KMS-11 (cell line): Measurements from ENCODE around the gene MESD.

Experiments
- H2AFZ ChIP-seq: fragments of 200-600 bp; sonication (generic); 2 replicates; pipeline ENCODE4 v1.6.1; 2016; ENCODE audit warnings: antibody characterized with exemption, mixed run types, low read depth
- H3K27ac ChIP-seq: fragments of 200-600 bp; sonication (generic); 2 replicates; pipeline ENCODE4 v1.6.1; 2016; ENCODE audit warnings: mild to moderate bottlenecking, mixed run types
- H3K27me3 ChIP-seq: fragments of 200-600 bp; sonication (generic); 2 replicates; pipeline ENCODE4 v1.6.1; 2017; ENCODE audit warnings: mild to moderate bottlenecking, low read depth, mixed run types, moderate library complexity; ENCODE audit not compliant: insufficient read depth
- H3K36me3 ChIP-seq: fragments of 200-600 bp; sonication (generic); 2 replicates; pipeline ENCODE4 v1.6.1; 2017; ENCODE audit warnings: mild to moderate bottlenecking, mixed run types; ENCODE audit not compliant: insufficient read depth
- H3K4me1 ChIP-seq: fragments of 200-600 bp; sonication (generic); 2 replicates; pipeline ENCODE4 v1.6.1; 2016; ENCODE audit warnings: mild to moderate bottlenecking, low read depth, mixed run types; ENCODE audit not compliant: poor library complexity, severe bottlenecking
- H3K4me2 ChIP-seq: fragments of 200-600 bp; sonication (generic); 2 replicates; pipeline ENCODE4 v1.7.0; 2016; ENCODE audit warnings: mild to moderate bottlenecking, mixed run types
- H3K4me3 ChIP-seq: fragments of 200-600 bp; sonication (generic); IDR thresholded peaks from 2 replicates; pipeline ENCODE4 v1.6.1; 2017; ENCODE audit warnings: low read depth, low read length, mixed read lengths; ENCODE audit not compliant: insufficient read depth
- H3K79me2 ChIP-seq: fragments of 200-600 bp; sonication (generic); 2 replicates; pipeline ENCODE4 v1.6.1; 2016; ENCODE audit warnings: low read depth, mixed run types; ENCODE audit not compliant: insufficient read depth
- H3K9ac ChIP-seq: fragments of 200-600 bp; sonication (generic); 2 replicates; pipeline ENCODE4 v1.6.1; 2016; ENCODE audit warnings: mild to moderate bottlenecking, mixed run types
- H4K20me1 ChIP-seq: fragments of 200-600 bp; sonication (generic); 2 replicates; pipeline ENCODE4 v1.6.1; 2016; ENCODE audit warnings: mild to moderate bottlenecking, mixed run types; ENCODE audit not compliant: insufficient read depth
- TF ChIP-seq, protein P1 (sequence below): fragments of 200-600 bp; sonication (generic); conservative IDR thresholded peaks from 2 replicates; pipeline ENCODE4 v1.6.1; 2017; ENCODE audit warnings: low read depth, mild to moderate bottlenecking, antibody characterized with exemption, low read length, moderate library complexity, mixed read lengths

Gene MESD

DNA sequence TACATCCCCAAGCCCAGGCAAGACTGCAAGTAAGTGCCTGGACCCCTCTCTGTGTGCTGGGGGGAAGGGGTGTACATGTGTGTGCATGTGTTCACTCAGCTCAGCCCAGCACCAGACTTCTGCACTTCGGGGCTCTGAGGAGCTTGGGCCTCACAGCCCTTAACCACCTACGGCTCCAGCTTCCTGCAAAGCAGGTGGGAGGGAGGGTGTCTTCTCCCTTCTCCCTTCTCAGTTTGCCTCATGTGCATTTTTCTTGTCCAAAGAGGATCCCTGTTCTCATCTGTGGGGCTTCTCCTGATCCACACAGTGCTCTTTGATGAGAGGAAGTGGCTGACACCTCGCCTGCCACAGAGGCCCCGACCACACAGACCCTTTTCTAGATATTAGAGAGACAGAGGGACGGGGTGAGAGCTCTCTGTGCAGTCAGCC, 69.3 kb downstream of the MESD start:
- H3K27me3 ChIP-seq = no peaks in the 10 kb centered on the region
- no peak overlapping the region for H3K9ac ChIP-seq
- H3K27ac ChIP-seq = no peak overlapping the region
- no peak overlapping the region for H3K4me2 ChIP-seq
- H2AFZ ChIP-seq = no peak overlapping the region
- no peaks in the 10 kb centered on the region for H3K4me1 ChIP-seq
- TF ChIP-seq, protein P1, sequence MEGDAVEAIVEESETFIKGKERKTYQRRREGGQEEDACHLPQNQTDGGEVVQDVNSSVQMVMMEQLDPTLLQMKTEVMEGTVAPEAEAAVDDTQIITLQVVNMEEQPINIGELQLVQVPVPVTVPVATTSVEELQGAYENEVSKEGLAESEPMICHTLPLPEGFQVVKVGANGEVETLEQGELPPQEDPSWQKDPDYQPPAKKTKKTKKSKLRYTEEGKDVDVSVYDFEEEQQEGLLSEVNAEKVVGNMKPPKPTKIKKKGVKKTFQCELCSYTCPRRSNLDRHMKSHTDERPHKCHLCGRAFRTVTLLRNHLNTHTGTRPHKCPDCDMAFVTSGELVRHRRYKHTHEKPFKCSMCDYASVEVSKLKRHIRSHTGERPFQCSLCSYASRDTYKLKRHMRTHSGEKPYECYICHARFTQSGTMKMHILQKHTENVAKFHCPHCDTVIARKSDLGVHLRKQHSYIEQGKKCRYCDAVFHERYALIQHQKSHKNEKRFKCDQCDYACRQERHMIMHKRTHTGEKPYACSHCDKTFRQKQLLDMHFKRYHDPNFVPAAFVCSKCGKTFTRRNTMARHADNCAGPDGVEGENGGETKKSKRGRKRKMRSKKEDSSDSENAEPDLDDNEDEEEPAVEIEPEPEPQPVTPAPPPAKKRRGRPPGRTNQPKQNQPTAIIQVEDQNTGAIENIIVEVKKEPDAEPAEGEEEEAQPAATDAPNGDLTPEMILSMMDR = no peak
- H3K36me3 ChIP-seq = no peaks in the 10 kb centered on the region
- no peaks in the 10 kb centered on the region for H4K20me1 ChIP-seq
- no peaks in the 10 kb centered on the region for H3K79me2 ChIP-seq
- no peak overlapping the region for H3K4me3 ChIP-seq

DNA sequence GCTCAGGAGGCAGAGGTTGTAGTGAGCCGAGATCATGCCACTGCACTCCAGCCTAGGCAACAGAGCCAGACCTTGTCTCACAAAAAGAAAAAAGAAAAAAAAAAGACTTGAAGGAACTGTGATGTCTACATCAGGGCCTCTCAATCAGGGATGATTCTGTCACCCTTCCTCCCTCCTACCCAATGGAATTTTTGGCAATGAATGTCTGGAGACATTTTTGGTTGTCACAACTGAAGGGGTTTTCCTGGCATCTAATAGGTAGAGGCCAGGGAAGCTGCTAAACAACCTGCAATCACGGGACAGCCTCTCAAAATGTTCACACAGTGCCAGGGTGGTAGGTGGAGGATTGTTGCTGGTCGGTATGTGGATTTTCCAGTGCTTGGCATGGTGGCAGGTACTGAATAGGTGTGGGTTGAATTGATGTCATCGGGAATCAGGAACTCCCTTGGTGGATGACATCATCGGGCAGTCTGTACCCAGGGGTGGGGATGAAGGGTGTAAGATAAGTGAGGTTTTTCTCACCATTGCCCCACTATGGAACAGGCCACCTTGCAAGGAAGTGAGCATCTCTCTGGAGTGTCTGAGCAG, 71.3 kb downstream of the MESD start:
- TF ChIP-seq, protein P1 = no peak
- Histone ChIP-seq H3K27ac (no peak overlapping the region), H4K20me1 (no peaks in the 10 kb centered on the region), H2AFZ (no peak overlapping the region), H3K9ac (no peak overlapping the region), H3K36me3 (no peaks in the 10 kb centered on the region), H3K27me3 (no peaks in the 10 kb centered on the region), H3K4me1 (no peaks in the 10 kb centered on the region), H3K79me2 (no peaks in the 10 kb centered on the region), H3K4me3 (no peak overlapping the region), H3K4me2 (no peak overlapping the region)

DNA sequence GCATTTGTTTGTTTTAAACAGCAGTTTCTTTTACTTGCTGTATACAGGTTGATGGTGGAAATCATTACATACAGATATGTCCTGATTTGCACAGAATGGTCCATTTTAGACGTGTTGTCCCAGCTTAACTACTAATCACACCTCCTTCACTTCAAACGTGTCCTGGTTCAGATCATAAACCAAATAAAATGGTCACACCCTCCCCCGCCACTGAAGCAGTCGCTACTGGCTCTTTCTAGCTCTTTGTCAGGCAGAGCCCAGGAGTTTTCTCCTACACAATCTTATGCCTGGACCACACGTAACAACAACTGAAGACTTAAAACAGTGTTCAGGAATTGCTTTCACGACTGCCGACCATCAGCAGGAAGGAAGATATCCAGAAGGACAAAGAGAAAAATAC, 73.6 kb downstream of the MESD start:
- H3K27me3 ChIP-seq = no peaks in the 10 kb centered on the region
- H3K4me1 ChIP-seq = no peaks in the 10 kb centered on the region
- no peaks in the 10 kb centered on the region for H3K79me2 ChIP-seq
- H3K27ac ChIP-seq = no peak overlapping the region
- TF ChIP-seq, protein P1 = no peak
- H3K4me3 ChIP-seq = no peak overlapping the region
- no peaks in the 10 kb centered on the region for H3K36me3 ChIP-seq
- H3K9ac ChIP-seq = no peak overlapping the region
- no peak overlapping the region for H3K4me2 ChIP-seq
- no peaks in the 10 kb centered on the region for H4K20me1 ChIP-seq
- no peak overlapping the region for H2AFZ ChIP-seq

DNA sequence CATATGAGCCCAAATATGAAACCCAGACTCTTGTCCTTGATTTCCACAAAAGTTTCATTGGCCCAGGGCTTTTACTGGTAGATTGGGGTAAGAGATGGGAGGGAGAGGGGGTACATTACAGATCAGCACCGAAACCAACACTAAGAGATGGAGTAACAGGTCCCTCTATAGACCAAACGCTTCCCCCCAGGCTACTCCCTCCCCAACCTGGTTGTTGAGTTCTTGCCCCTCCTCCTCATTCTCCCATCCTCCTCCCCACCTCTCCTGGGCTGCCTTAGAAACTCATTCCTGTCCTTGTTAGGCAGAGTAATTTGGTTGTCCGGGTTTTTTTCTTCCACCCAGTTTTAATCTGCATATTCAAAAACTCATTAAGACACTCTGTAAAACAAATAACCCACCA, 74.1 kb downstream of the MESD start:
- Histone ChIP-seq H3K4me3 (no peak overlapping the region), H3K27ac (no peak overlapping the region), H4K20me1 (no peaks in the 10 kb centered on the region), H3K9ac (no peak overlapping the region), H3K36me3 (no peaks in the 10 kb centered on the region), H3K4me1 (no peaks in the 10 kb centered on the region), H3K27me3 (no peaks in the 10 kb centered on the region), H3K79me2 (no peaks in the 10 kb centered on the region), H2AFZ (no peak overlapping the region), H3K4me2 (no peak overlapping the region)
- TF ChIP-seq, protein P1 = no peak
